ENCODE results near the gene GRIK5.

DNA sequence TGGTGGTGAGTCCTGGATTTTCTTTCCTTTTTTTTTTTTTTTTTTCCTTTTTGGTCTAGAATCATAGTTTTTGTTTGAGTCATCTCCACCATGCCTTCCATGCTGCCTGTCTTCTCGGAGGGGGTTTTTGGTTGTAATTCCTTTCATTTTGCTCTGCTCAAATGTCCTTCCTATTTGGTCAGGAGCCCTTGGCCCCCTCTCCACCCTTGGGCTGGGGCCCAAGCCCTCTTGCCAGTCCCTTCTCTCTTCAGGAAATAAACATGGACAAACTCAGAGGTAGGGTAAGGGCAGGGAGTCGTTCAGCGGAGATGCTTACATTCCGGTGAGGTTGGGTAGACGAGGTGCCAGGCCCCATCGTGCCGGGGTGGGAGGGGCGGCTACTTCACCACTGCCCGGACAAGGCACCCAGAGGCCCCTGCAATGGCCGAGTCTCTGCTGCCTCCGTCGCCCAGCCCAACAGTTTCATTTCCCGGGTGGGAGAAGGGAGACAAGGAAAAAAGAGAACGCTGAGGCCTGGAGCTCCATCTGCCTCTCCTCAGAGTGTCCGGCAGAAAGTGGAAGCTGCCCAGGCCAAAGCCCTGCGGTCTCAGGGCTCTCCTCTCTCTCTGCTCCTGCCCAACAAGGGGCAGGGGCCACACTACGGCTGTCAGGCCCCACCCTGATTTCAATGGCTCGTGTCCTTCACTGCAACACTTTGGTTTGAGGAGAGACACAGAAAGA, 18.6 kb upstream of the GRIK5 start:
- TF ChIP-seq POLR2A (IDR thresholded peaks at IDR 0.05) (no peak), EP300 (IDR thresholded peaks at IDR 0.05) (no peak), POLR2AphosphoS5 (IDR thresholded peaks at IDR 0.05) (peak; percentile 13)
- TF ChIP-seq, protein P1, sequence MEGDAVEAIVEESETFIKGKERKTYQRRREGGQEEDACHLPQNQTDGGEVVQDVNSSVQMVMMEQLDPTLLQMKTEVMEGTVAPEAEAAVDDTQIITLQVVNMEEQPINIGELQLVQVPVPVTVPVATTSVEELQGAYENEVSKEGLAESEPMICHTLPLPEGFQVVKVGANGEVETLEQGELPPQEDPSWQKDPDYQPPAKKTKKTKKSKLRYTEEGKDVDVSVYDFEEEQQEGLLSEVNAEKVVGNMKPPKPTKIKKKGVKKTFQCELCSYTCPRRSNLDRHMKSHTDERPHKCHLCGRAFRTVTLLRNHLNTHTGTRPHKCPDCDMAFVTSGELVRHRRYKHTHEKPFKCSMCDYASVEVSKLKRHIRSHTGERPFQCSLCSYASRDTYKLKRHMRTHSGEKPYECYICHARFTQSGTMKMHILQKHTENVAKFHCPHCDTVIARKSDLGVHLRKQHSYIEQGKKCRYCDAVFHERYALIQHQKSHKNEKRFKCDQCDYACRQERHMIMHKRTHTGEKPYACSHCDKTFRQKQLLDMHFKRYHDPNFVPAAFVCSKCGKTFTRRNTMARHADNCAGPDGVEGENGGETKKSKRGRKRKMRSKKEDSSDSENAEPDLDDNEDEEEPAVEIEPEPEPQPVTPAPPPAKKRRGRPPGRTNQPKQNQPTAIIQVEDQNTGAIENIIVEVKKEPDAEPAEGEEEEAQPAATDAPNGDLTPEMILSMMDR (IDR thresholded peaks at IDR 0.05) = no peak

Measured in gastroesophageal sphincter (tissue), 3 donors.